Measurements from ENCODE around the gene RDH13.
A peak's percentile ranks its signal among the peaks of the same experiment; 100 is the strongest.
"Not testable (repeated sequence)": the region's sequence is repeated elsewhere in the genome, so short reads cannot be mapped to it uniquely, and the experiment has no call there.

Gene RDH13

DNA sequence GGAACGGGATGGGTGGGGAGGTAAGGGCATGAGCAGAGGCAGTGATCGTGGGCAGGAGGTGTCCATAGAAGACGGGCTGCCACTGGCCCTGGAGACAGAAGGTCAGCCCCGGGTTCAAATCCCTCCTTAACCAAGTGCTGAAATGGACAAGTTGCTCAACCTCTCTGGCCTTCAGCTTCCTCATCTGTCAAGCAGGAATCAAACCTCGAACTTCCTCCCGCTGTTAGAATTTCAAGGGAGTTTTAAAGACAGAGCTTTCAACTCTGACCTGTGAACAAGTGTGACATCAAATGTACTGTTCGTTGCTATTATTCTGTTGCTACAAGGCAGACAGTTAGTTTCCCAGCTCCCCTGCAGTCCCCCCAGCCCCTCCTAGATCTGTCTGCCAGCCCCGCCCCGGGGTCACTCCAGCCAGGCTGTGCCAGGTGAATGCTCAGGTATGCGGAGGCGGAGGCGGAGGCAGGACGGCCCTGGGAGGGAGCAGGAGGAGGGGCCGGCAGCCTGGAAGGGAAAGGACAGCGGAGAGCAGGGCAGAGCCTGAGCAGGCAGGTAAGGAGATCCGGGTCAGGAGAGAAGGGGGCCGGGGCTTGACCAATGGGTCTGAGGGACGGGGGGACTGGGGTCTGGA is 12.5 kb upstream of the RDH13 start, which contains the start of gene EPS8L1:
TSS of gene EPS8L1 (plus strand) at position 499 of the 628 bp plus-strand sequence. CDS start 576 bp downstream, outside the sequence.
- DNase-seq = no peak

DNA sequence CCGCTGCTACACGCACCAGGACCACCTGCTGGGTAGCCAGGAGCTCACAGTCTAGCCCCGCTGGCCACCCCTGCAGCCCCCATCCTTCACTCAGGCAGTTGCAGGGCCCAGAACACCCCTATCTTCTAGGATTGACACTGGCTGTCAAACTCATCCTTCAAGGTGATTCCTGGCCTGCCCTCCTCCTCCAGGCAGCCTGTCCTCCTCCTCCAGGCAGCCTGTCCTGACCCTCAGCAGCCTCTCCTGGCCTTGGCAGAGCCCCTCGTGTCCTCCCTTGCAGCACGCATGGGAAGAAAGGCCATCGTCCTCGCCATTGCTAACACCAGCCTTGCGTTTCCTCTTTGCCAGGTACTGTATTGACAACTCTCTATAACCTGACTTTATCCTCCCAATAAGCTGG is 9.0 kb upstream of the RDH13 start:
- DNase-seq = no peak

DNA sequence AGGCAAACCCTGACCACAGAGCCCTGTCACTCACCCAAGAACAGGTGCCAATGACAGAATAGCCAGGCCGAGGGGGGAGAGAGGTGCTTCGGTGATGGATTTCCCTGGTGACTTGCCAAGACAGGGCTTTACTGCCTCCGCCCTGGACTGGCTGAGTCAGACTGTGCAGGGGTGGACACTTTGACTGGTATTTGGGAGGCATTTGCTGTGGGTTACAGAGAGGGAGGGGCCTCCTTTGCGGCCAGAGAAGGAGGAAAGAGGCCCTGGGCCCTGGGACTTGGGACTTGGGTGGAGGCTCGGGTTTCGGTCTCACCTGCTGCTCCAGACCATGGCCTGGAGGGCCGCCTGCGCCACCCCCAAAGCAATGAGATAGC is 8.2 kb upstream of the RDH13 start:
- no peak for DNase-seq

DNA sequence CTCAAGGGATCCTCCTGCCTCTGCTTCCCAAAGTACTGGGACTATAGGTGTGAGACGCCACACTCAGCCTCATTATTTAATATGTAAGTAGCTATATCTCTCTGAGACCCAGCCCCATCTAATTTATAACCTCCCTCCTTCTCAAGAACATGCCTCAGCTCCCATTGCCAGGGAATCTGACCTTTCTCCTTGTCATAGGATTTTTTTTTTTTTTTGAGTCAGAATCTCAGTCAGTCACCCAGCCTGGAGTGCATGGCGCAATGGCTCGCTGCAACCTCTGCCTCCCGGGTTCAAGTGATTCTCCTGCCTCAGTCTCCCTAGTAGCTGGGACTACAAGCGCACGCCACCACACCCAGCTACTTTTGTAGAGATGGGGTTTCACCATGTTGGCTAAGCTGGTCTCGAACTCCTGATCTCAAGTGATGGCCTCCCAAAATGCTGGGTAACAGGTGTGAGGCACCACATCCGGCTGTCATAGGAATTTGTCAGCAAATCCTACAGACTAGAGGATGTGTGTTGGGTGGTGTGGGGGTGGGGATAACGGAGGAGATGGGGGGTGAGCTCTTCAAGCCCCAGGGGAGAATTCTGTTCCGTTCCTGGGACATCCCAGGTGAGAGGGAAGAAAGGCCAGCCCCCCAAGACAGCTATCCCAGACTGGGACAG is 7.6 kb upstream of the RDH13 start:
- DNase-seq = no peak

DNA sequence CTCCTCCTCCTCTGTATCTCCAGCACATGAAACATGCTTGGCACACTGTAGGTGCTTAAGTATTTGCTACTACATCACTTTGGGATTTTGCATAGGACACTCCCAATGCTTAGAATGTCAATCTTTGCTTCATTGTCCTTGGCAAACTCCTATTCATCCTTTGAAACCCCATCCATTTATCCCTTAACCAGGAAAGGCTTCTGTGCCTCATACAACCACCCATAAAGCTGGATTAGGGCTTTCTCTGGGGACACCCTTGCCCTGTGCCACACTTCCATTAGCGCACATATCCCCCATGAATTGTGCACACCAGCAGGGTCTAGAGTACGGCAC is 6.9 kb upstream of the RDH13 start:
- DNase-seq = no peak

DNA sequence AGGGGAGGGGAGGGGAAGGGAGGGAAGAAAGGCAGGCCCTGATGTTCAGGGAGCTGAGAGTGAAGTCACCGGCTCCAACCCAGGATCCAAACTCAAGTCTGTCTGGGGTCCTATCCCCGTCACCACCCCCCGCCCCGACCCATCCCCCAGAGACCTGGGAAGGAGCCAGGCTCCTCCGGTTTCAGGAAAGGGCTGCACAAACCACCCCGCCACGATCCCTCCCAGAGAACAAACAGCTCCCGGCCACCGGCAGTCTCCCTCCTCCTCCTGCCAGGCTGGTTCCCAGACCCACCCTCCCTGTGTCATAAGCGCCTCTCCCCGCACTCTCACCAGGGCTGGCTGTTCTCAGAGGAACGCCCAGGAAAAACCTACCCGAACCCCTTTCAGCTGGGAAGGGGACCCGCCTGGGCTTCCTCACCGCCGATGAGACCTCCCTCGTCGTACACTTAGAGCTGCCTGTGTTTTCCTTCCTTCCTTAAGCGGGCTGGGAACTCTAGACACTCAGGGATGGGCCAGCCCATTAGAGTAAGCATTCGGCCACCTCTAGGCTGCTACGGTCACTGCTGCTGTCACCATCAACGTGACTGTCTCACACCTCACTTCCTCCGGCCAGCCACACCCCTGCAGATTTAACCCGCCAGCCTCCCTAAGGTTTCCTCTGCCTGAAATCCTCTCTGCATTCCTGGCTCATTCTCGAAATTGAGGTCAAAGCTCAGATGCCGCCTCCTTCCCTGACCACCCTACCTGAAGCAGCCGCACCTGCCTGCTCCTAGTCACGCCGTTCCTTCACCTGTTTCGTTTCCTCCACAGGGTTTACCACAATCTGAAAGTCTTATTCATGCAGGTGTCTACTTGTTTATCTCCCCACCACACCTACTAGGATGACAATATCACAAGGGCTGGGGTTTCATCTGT is 6.3 kb upstream of the RDH13 start:
- peak; percentile 8 for DNase-seq

DNA sequence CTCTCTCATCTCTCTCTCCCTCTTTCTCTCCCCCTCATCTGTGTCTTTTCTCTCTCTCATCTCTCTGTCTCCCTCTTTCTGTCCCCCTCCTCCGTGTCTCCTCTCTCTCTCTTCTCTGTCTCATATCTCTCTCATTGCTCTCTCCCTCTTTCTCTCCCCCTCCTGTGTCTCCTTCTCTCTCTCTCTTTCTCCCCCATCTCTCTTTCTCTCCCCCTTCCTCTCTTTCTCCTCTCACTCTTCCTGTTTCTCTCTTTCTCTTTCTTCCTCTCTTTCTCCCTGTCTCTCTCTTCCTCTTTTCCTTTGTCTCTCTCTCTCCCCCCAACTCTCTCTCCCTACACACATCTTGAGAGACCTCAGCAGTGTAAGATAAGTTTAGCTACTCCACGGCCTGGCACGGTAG is 4.9 kb upstream of the RDH13 start:
- no peak for DNase-seq

DNA sequence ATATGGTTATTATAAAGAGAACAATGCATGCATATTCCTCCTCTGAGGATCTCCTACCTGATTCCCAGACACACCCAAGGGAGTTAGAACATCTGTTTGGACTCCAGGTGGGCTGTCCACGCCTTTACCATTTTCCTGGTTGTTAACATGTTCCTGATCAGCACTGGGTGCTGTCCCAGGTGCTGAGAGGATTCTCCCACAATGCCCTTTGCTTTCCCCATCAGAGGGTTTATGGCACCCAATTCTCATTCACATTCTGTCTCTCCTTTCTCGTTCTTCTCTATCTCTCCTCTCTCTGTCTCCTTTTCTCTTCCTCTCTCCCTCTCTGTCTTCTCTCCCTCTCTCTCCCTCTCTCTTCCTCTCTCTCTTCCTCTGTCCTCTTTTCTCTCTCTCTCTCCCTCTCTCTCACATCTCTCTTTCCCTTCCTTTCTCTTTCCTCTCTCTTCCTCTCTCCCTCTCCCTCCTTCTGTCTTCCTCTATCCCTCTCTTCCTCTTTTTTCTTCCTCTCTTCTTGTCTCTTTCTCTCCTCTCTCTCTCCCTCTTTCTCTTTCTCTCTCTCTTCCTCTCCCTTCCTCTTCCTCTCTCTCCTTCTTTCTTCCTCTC is 3.3 kb upstream of the RDH13 start:
- DNase-seq = no peak

DNA sequence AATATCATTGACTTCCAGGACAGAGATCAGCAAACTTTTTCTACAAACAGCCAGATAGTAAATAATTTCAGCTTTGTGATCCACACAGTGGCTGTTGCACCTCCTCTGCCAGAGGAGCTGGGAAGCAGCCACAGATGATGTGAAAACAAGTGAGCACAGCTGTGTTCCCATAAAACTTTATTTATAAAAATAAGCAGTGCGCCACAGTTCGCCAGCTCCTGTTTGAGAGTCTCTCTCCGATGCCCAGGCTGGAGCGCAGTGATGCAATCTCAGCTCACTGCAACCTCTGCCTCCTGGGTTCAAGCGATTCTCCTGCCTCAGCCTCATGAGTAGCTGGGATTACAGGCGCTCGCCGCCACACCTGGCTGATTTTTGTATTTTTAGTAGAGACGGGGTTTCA is 2.6 kb upstream of the RDH13 start:
- not testable (repeated sequence) for DNase-seq

DNA sequence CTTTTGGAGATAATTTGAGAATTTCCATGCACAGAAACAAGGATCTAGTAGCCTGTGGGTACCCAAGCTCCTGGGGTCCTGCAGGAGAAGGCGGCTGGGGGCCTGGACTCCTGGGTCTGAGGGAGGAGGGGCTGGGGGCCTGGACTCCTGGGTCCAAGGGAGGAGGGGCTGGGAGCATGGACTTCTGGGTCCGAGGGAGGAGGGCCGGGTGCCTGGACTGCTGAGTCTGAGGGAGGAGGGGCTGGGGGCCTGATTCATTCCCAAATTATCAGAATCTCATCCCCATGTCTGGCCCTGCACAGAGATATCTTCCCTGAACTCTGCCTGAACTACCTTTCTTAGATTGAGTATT is 520 bp upstream of the RDH13 start:
- DNase-seq = no peak

DNA sequence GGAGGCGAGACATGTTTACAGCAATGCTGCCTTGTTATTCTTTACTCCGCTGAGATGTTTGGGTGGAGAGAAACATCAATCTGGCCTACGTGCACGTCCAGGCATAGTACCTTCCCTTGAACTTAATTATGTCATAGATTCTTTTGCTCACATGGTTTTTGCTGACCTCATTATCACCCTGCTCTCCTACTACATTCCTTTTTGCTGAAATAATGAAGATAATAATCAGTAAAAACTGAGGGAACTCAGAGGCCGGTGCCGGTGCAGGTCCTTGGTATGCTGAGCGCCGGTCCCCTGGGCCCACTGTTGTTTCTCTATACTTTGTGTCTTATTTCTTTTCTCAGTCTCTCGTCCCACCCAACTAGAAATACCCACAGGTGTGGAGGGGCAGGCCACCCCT is 2.7 kb downstream of the RDH13 start:
- not testable (repeated sequence) for DNase-seq

DNA sequence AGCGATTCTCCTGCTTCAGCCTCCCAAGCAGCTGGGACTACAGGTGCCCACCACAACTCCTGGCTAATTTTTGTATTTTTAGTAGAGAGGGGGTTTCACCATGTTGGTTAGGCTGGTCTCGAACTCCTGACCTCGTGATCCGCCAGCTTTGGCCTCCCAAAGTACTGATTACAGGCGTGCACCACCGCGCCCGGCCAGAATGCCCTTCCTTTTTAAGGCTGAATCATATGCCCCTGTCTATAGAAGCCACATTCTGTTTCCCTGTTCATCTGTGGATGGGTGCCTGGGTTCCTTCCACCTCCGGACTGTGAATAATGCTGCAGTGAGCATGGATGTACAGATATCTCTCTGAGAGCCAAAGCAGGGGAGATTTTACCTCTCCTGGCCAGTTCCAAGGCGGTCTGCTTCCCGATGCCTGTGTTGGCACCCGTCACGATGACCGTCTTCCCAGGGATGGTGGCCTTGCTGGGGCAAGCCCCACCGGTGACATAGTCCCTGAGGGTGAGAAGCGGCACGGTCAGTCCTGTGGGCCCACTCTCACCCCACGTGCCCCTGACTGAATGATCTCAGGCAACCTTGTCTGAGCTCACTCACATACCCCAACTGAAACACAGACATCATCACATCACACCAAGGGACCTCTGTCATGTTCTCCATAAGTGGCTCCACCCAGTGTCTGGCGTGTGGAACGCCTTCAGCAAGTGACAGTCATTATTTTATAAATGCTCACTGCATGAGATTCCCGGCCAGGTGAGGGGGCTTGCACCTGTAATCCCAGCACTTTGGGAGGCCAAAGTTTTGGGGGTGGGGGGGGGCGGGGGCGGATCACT is 4.0 kb downstream of the RDH13 start:
- no peak for DNase-seq

DNA sequence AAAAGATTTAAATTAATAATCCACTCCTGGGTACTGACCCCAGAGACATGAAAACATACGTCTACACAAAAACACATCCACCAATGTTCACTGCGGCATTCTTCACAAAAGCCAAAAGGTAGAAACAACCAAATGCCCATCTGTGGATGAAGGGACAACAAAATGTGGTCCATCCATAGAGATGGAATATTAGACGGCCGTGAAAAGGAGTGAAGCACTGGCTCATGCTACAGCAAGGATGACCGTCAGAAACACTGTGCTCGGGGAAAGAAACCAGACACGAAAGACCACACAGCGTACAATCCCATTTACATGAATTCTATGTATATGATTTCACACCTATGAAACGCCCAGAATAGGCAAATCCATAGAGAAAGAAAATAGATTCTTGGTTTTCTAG is 6.1 kb downstream of the RDH13 start:
- DNase-seq = no peak

DNA sequence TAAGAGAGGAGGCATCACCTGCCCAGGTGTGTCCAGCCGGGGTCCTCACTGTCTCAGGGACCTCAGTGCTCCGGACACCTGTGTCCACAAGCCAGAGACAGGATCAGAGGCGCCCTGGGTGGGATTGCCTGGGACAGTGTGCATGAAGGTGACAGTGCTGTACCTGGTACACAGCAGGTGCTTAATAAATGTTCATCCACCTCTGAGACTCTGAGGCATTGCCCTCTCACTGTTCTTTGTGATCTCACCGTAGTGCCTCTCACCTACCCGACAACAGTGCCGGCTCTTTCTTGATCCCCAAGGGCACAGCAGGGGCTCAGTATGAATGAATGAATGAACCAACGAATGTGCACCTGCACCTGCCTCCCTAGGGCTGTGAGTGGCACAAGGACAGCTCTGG is 9.2 kb downstream of the RDH13 start:
- no peak for DNase-seq

DNA sequence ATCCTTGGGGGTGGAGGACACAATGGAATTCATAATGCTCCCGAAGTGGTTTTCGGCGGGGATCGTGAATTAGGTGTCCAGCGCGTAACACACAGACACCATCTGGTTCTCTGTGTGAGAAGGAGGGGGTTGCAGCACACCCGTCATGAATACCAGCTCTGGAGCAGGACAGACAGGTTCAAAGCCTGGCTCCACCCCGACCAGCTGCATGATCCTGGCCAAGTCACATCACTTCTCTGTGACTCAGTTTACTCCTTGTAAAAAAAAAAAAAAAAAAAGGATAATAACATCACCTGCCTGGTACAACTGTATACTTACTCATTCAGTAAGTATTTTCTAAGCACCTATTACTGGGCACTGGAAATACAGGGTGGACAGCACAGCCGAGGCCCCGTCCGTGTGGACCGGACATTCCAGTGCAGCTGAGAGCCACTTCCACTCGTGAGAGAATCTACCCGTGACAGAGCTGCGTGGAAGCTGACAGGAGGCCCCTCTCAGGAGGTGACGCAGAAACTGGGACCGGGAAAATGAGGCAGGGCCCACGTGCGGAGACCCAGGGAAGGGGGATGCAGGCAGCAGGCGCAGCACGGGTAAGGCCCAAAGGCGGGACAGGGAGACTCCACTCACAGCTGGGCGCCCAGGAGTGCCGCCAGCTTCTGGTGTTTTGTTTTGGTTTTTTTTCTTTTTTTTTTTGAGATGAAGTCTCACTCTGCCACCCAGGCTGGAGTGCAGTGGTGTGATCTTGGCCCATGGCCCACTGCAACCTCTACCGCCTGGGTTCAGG is 12.0 kb downstream of the RDH13 start:
- no peak for DNase-seq

DNA sequence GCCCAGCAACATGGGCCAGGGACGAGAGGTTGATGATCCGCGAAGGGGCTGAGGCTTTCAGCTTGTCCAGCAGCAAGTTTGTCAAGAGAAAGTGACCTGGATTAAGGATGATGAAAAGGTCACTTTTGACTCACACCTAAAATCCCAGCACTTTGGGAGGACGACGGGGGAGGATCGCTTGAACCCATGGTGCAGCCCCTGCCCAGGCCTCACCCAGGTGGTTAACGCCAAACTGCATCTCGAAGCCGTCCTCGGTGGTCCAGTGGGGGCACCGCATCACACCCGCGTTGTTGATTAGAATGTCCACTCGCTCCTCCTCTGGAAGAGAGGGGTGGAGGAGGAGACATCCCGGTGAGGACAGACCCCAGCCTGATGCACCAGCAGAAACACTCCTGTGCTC is 14.5 kb downstream of the RDH13 start:
- DNase-seq = no peak

DNA sequence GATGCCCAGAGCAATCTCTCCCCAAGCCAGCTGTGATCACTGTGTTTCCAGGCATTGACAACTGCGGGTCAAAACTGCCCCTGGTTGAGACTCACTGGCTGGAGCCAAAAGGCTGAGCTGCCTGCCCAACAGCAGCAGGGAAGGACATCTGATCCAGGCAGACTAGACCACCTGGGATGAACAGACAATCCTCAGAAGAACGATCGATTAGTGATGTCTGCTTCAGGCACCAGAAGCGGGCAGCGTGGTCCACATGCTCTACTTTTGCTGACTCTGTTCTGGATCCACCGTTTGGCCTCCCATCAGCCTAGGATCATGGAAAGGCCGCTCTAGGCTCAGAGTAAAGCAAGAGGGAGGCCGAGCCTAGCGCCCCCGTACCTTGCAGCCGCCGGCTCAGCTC is 15.0 kb downstream of the RDH13 start:
- no peak for DNase-seq

DNA sequence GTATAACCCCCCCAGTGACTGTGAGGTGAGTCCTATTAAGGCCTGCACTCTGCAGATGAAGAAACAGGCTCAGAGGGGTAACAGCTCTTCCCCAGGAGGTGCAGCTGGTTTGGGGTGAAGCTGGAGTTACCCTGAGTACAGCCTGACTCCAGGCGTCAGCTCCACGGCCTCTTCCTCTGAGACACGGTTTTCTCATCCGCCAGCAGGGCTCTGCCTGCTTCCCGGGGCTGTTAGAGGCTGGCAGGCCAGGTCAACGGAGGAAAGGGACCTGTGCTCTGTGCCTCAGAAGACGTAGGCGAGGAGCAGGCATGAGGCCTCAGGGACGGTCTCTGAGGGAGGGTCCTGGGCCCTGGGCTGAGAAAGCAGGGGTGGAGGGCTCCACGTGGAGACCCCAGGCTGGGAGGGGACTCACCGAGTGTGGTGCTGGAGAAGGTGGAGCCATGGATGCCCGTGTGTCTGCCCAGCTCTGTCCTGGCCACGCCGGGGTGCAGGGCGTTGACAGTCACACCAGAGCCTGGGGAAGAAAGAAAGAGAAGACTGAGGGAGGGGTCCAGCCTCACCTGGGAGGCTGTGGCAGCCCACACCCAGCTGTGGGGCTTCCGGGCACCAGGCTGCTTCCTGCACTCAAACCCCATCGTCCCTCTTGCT is 15.8 kb downstream of the RDH13 start:
- DNase-seq = no peak

DNA sequence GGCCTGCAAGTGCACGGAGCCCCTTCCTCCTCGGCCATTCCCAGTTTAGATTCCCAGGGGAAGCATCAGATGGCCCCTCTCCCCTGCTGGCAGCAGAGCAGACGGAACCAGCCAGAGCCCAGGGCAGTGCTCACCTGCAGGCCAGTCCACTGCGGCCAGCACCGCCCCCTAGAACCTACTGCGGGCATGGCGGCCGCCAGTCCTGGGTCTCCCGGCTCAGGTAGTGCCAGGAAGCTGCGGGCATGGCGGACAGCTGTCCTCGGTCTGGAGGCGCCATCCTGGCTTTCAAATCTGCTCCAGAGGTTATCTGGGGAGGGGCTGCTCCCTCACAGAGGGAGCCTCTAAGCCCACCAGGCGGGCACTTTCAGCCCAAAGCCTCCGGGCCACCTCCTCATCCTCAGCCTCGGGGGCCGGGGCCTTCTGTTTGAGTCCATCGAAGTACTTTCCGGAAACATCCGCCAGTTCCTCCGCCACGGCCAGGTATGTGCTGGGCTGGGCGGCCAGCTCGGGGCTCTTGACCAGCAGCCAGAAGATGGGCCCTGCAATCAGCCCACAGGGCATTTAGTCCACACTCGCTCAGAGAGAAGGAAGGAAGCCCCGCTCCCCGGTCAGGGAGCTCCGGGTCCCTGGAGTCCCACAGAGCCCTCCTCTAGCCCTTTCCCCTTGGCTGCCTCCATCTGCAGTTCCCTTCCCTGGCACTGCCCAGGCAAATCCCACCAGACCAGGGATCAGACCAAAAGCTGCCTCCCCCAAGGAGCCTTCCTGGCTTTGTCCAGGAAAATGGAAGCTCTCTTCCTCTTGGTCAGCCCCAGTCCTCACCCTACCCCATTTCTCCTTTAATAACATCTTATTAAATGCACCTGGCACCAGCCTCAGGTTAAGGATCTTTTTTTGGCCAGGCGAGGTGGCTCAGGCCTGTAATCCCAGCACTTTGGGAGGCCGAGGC is 17.9 kb downstream of the RDH13 start:
- no peak for DNase-seq

DNA sequence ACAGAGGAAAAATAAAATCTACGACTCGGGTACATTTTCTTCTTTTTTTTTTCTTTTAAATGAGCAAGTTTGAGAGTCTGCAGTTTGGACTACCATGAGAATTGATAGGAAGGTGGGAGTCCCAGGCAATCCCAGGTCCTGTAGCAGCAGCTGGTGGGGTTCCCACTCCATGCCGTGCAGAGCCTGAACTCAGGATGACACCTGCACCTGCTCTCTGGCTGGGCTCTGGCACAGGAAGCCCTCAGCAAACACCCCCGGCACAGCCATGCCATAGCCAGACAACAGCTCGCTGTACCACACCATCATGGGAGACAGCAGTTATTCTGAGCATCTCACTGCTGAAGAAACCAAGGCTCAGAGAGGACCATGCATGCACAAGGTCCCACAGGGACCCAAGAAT is 18.7 kb downstream of the RDH13 start:
- DNase-seq = no peak

Measured in CD4-positive, alpha-beta T cell treated with Interleukin-17A for 1 hour (primary cell).